ENCODE results near the gene ADGRE2.

The ADGRE2 gene

GRCh38 chr19:14764401-14764800 is 14.0 kb downstream of the ADGRE2 start:
- H3K4me3 ChIP-seq (ENCODE audit: low read length): no peak overlapping the region
- TF ChIP-seq CTCF (IDR thresholded peaks at IDR 0.05; ENCODE audit: low read depth, low read length) (no peak), EZH2phosphoT487 (IDR thresholded peaks at IDR 0.05; ENCODE audit: low read depth) (no peak)
- no peaks in the 10 kb centered on the region for H3K9me3 ChIP-seq (ENCODE audit: insufficient read depth, low read length)
- no peaks in the 10 kb centered on the region for H3K4me1 ChIP-seq (ENCODE audit: low read length)
- no peak overlapping the region for H3K27ac ChIP-seq (ENCODE audit: low read length)
- H3K36me3 ChIP-seq (replicated peaks; ENCODE audit: low read depth, low read length): no peaks in the 10 kb centered on the region
- H3K27me3 ChIP-seq (ENCODE audit: low read depth, low read length): no peaks in the 10 kb centered on the region; the same call in 1 of the 2 replicates
- H3K79me2 ChIP-seq (ENCODE audit: low read length): no peaks in the 10 kb centered on the region
- H3K9ac ChIP-seq (ENCODE audit: low read length): no peak overlapping the region
- H3K4me2 ChIP-seq (ENCODE audit: low read length): no peak overlapping the region
- no peak overlapping the region for H2AFZ ChIP-seq (ENCODE audit: low read depth, low read length)
- H4K20me1 ChIP-seq (ENCODE audit: insufficient read depth, low read length): no peaks in the 10 kb centered on the region

DNA sequence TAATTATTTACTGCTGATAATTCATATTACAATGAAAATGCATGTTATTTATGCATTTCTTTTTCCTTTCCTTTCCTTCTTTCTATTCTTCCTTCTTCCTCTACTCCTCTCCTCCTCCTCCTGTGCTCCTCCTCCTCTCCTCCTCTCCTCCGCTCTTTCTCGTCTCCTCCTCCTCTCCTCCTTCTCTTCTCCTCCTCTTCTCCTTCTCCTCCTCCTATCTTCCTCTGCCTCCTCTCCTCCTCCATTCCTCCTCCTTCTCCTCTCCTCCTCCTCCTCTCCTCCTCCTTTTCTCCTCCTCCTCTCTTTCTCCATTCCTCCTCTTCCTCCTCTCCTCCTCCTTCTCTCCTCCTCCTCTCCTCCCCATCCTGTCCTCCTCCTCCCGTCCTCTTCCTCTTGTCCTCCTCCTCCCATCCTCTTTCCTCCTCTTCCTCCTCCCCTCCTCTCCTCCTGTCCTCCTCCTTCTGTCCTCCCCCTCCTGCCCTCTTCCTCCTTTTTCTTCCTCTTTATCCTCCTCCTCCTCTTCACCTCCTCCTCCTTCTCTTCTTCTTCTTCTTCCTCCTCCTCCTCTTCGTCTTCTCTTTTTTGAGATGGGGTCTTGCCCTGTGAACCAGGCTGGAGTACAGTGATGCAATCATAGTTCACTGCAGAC is 14.7 kb downstream of the ADGRE2 start:
- H3K4me2 ChIP-seq (ENCODE audit: low read length): no peak overlapping the region
- H3K4me1 ChIP-seq (ENCODE audit: low read length): no peaks in the 10 kb centered on the region

DNA sequence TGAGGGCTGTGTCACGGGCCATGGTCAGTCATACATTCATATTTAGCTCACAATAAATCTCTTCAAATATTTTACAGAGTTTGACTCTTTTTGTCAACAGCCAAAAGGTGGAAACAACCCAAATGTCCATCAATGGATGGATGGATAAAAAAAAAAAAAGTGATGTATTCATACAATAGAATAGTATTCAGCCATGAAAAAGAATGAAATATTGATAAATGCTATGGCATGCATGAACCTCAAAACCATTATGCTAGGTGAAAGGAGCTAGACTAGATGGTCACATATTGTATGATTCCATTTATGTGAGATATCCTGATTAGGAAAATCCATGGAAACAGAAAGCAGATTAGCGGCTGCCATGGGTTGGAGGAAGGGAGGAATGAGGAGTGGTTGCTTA is 16.2 kb downstream of the ADGRE2 start:
- H3K27me3 ChIP-seq (ENCODE audit: low read depth, low read length): peaks cover 4% of the 10 kb centered on the region; the same call in 1 of the 2 replicates
- no peaks in the 10 kb centered on the region for H3K9me3 ChIP-seq (ENCODE audit: insufficient read depth, low read length)
- H2AFZ ChIP-seq (ENCODE audit: low read depth, low read length): no peak overlapping the region
- H4K20me1 ChIP-seq (ENCODE audit: insufficient read depth, low read length): no peaks in the 10 kb centered on the region
- H3K4me3 ChIP-seq (ENCODE audit: low read length): no peak overlapping the region
- no peak overlapping the region for H3K27ac ChIP-seq (ENCODE audit: low read length)
- H3K4me2 ChIP-seq (ENCODE audit: low read length): no peak overlapping the region
- no peak overlapping the region for H3K9ac ChIP-seq (ENCODE audit: low read length)
- TF ChIP-seq EZH2phosphoT487 (IDR thresholded peaks at IDR 0.05; ENCODE audit: low read depth) (no peak), CTCF (IDR thresholded peaks at IDR 0.05; ENCODE audit: low read depth, low read length) (no peak)
- H3K36me3 ChIP-seq (replicated peaks; ENCODE audit: low read depth, low read length): no peaks in the 10 kb centered on the region
- no peaks in the 10 kb centered on the region for H3K79me2 ChIP-seq (ENCODE audit: low read length)
- H3K4me1 ChIP-seq (ENCODE audit: low read length): no peaks in the 10 kb centered on the region

More for the DNA sequence above, 14.7 kb downstream of the ADGRE2 start:
- no peaks in the 10 kb centered on the region for H3K9me3 ChIP-seq (ENCODE audit: insufficient read depth, low read length)
- H3K79me2 ChIP-seq (ENCODE audit: low read length): no peaks in the 10 kb centered on the region
- H3K27me3 ChIP-seq (ENCODE audit: low read depth, low read length): no peaks in the 10 kb centered on the region; the same call in 1 of the 2 replicates
- H3K4me3 ChIP-seq (ENCODE audit: low read length): no peak overlapping the region
- H4K20me1 ChIP-seq (ENCODE audit: insufficient read depth, low read length): no peaks in the 10 kb centered on the region
- no peaks in the 10 kb centered on the region for H3K36me3 ChIP-seq (replicated peaks; ENCODE audit: low read depth, low read length)
- TF ChIP-seq CTCF (IDR thresholded peaks at IDR 0.05; ENCODE audit: low read depth, low read length): no peak
- no peak for TF ChIP-seq EZH2phosphoT487 (IDR thresholded peaks at IDR 0.05; ENCODE audit: low read depth)
- no peak overlapping the region for H2AFZ ChIP-seq (ENCODE audit: low read depth, low read length)
- H3K27ac ChIP-seq (ENCODE audit: low read length): no peak overlapping the region
- no peak overlapping the region for H3K9ac ChIP-seq (ENCODE audit: low read length)

DNA sequence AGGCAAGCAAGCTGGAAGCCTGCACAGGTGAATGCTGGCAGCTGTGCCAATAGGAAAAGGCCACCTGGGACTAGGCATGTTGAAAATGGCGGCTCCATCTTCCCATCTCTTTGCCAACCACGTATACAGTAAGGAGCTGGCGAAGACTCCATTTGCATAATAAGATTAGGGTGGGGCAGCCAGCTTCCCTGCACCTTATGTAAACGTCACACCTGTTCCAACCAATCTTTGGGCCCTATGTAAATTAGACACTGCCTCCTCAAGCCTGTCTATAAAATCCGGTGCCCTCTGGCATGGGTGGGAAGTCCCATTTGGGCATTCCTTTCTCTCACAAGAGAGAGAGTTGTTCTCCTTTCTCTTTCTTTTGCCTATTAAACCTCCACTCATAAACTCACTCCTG is 16.8 kb downstream of the ADGRE2 start:
- peaks cover 6% of the 10 kb centered on the region; the same call in 1 of the 2 replicates for H3K27me3 ChIP-seq (ENCODE audit: low read depth, low read length)
- no peaks in the 10 kb centered on the region for H3K9me3 ChIP-seq (ENCODE audit: insufficient read depth, low read length)
- no peak overlapping the region for H3K4me3 ChIP-seq (ENCODE audit: low read length)
- H3K79me2 ChIP-seq (ENCODE audit: low read length): no peaks in the 10 kb centered on the region
- no peak overlapping the region for H2AFZ ChIP-seq (ENCODE audit: low read depth, low read length)
- no peak overlapping the region for H3K9ac ChIP-seq (ENCODE audit: low read length)
- H3K27ac ChIP-seq (ENCODE audit: low read length): no peak overlapping the region
- no peaks in the 10 kb centered on the region for H4K20me1 ChIP-seq (ENCODE audit: insufficient read depth, low read length)
- no peaks in the 10 kb centered on the region for H3K4me1 ChIP-seq (ENCODE audit: low read length)
- TF ChIP-seq CTCF (IDR thresholded peaks at IDR 0.05; ENCODE audit: low read depth, low read length): no peak
- TF ChIP-seq EZH2phosphoT487 (IDR thresholded peaks at IDR 0.05; ENCODE audit: low read depth): no peak
- H3K36me3 ChIP-seq (replicated peaks; ENCODE audit: low read depth, low read length): no peaks in the 10 kb centered on the region
- H3K4me2 ChIP-seq (ENCODE audit: low read length): no peak overlapping the region
